GM12891 (cell line): ENCODE data around the gene MX1.

Experiments used
- PAX5 ChIP-seq: IDR thresholded peaks from 2 replicates; pipeline ENCODE4 v1.6.1; 2011; ENCODE audit warnings: low read length, moderate library complexity, mild to moderate bottlenecking; ENCODE audit not compliant: insufficient read depth, severe bottlenecking
- POLR2A ChIP-seq: IDR thresholded peaks from 2 replicates; pipeline ENCODE4 v1.6.1; 2011; ENCODE audit warnings: low read depth, low read length, control low read depth
- POLR2AphosphoS5 ChIP-seq: IDR thresholded peaks from 2 replicates; pipeline ENCODE4 v1.6.1; 2011; ENCODE audit warnings: low read depth, low read length, control low read depth
- SPI1 ChIP-seq: IDR thresholded peaks from 2 replicates; pipeline ENCODE4 v1.6.1; 2011; ENCODE audit warnings: low read depth, low read length, control low read depth
- TAF1 ChIP-seq: IDR thresholded peaks from 2 replicates; pipeline ENCODE4 v1.6.1; 2011; ENCODE audit warnings: low read depth, low read length, control low read depth

GRCh38 chr21:41445465-41445862 lies 19.4 kb downstream of the MX1 start:
- TF ChIP-seq POLR2A (no peak; the same call in none of the 2 replicates), POLR2AphosphoS5 (no peak), TAF1 (no peak), SPI1 (no peak), PAX5 (no peak)
